IPS-20b (cell line): ENCODE data around the gene KRTAP23-1.

Experiments used
- H3K27ac ChIP-seq: one replicate; pipeline ENCODE4 v1.5.1; 2013; ENCODE audit warnings: low read length
- H3K27me3 ChIP-seq: 2 replicates; pipeline ENCODE4 v1.6.1; 2013; ENCODE audit warnings: mild to moderate bottlenecking, low read length, inconsistent platforms; ENCODE audit not compliant: insufficient read depth
- H3K36me3 ChIP-seq: 2 replicates; pipeline ENCODE4 v1.6.1; 2013; ENCODE audit warnings: low read depth, mild to moderate bottlenecking, inconsistent platforms, low read length, moderate library complexity; ENCODE audit not compliant: insufficient read depth
- H3K4me1 ChIP-seq: 2 replicates; pipeline ENCODE4 v1.6.1; 2013; ENCODE audit warnings: mild to moderate bottlenecking, control low read depth, inconsistent platforms, low read length, moderate library complexity; ENCODE audit not compliant: insufficient read depth
- H3K4me3 ChIP-seq: 2 replicates; pipeline ENCODE4 v1.5.1; 2013; ENCODE audit warnings: mild to moderate bottlenecking, low read length, inconsistent platforms
- H3K9ac ChIP-seq: 2 replicates; pipeline ENCODE4 v1.6.1; 2013; ENCODE audit warnings: low read depth, mild to moderate bottlenecking, inconsistent platforms, low read length, moderate library complexity
- H3K9me3 ChIP-seq: 2 replicates; pipeline ENCODE4 v1.6.1; 2013; ENCODE audit warnings: mild to moderate bottlenecking, low read depth, low read length, inconsistent platforms; ENCODE audit not compliant: insufficient read depth

Gene KRTAP23-1

GRCh38 chr21:30338717-30339116 is 9.7 kb downstream of the KRTAP23-1 start:
- Histone ChIP-seq H3K4me3 (no peak overlapping the region), H3K27me3 (no peaks in the 10 kb centered on the region), H3K27ac (no peak overlapping the region), H3K36me3 (no peaks in the 10 kb centered on the region), H3K9me3 (no peaks in the 10 kb centered on the region; the same call in 1 of the 2 replicates), H3K9ac (no peak overlapping the region), H3K4me1 (no peaks in the 10 kb centered on the region)

GRCh38 chr21:30337772-30338171 is 10.6 kb downstream of the KRTAP23-1 start:
- H3K27ac ChIP-seq: no peak overlapping the region
- no peaks in the 10 kb centered on the region; the same call in 1 of the 2 replicates for H3K9me3 ChIP-seq
- H3K9ac ChIP-seq: no peak overlapping the region
- H3K27me3 ChIP-seq: no peaks in the 10 kb centered on the region
- H3K36me3 ChIP-seq: no peaks in the 10 kb centered on the region
- no peak overlapping the region for H3K4me3 ChIP-seq
- H3K4me1 ChIP-seq: no peaks in the 10 kb centered on the region

- H3K4me1 ChIP-seq: no peaks in the 10 kb centered on the region
- no peak within 1 kb of the TSS for H3K27ac ChIP-seq
- H3K9me3 ChIP-seq: no peaks in the 10 kb centered on the region; the same call in 1 of the 2 replicates
- no peak within 1 kb of the TSS for H3K4me3 ChIP-seq
- no peaks in the 10 kb centered on the region for H3K27me3 ChIP-seq
- no peaks in the 10 kb centered on the region for H3K36me3 ChIP-seq
- no peak within 1 kb of the TSS for H3K9ac ChIP-seq
Observed at GRCh38 chr21:30337276-30337744, 11.1 kb downstream of the KRTAP23-1 start, which contains the start of gene KRTAP27-1. KRTAP27-1 (minus strand) TSS chr21:30337694; CDS start chr21:30337668, 26 bp downstream.

- Histone ChIP-seq H3K27ac (no peak overlapping the region), H3K9ac (no peak overlapping the region), H3K27me3 (no peaks in the 10 kb centered on the region), H3K9me3 (no peaks in the 10 kb centered on the region; the same call in 1 of the 2 replicates), H3K4me3 (no peak overlapping the region), H3K4me1 (no peaks in the 10 kb centered on the region), H3K36me3 (no peaks in the 10 kb centered on the region)
Observed at GRCh38 chr21:30336596-30336995, 11.8 kb downstream of the KRTAP23-1 start.

- H3K4me1 ChIP-seq: no peaks in the 10 kb centered on the region
- H3K27ac ChIP-seq: no peak overlapping the region
- H3K9me3 ChIP-seq: no peaks in the 10 kb centered on the region; the same call in 1 of the 2 replicates
- H3K4me3 ChIP-seq: no peak overlapping the region
- no peak overlapping the region for H3K9ac ChIP-seq
- no peaks in the 10 kb centered on the region for H3K27me3 ChIP-seq
- no peaks in the 10 kb centered on the region for H3K36me3 ChIP-seq
Observed at GRCh38 chr21:30333736-30334135, 14.7 kb downstream of the KRTAP23-1 start.

- Histone ChIP-seq H3K27me3 (no peaks in the 10 kb centered on the region), H3K4me3 (no peak overlapping the region), H3K9me3 (no peaks in the 10 kb centered on the region; the same call in 1 of the 2 replicates), H3K27ac (no peak overlapping the region), H3K9ac (no peak overlapping the region), H3K4me1 (no peaks in the 10 kb centered on the region), H3K36me3 (no peaks in the 10 kb centered on the region)
Observed at GRCh38 chr21:30332681-30333080, 15.7 kb downstream of the KRTAP23-1 start.

GRCh38 chr21:30329203-30329875 is 19.1 kb downstream of the KRTAP23-1 start:
- H3K4me3 ChIP-seq: no peak overlapping the region

GRCh38 chr21:30326390-30326789 is 22.0 kb downstream of the KRTAP23-1 start:
- Histone ChIP-seq H3K27me3 (no peaks in the 10 kb centered on the region), H3K36me3 (no peaks in the 10 kb centered on the region), H3K4me1 (no peaks in the 10 kb centered on the region), H3K4me3 (no peak overlapping the region), H3K9me3 (peaks cover 7% of the 10 kb centered on the region; the same call in 1 of the 2 replicates), H3K9ac (no peak overlapping the region), H3K27ac (no peak overlapping the region)

More at GRCh38 chr21:30329203-30329875, 19.1 kb downstream of the KRTAP23-1 start:
- Histone ChIP-seq H3K27me3 (no peaks in the 10 kb centered on the region), H3K36me3 (no peaks in the 10 kb centered on the region), H3K27ac (no peak overlapping the region), H3K9ac (no peak overlapping the region), H3K9me3 (peaks cover 7% of the 10 kb centered on the region), H3K4me1 (no peaks in the 10 kb centered on the region)

- Histone ChIP-seq H3K4me3 (no peak within 1 kb of the TSS), H3K27me3 (no peaks in the 10 kb centered on the region), H3K9me3 (no peaks in the 10 kb centered on the region), H3K4me1 (no peaks in the 10 kb centered on the region), H3K27ac (no peak within 1 kb of the TSS), H3K9ac (no peak within 1 kb of the TSS), H3K36me3 (no peaks in the 10 kb centered on the region)
Observed at GRCh38 chr21:30320215-30320614, 28.2 kb downstream of the KRTAP23-1 start, which contains the start of gene KRTAP26-1. KRTAP26-1 (minus strand) TSS chr21:30320315; CDS start chr21:30320035, 280 bp downstream.

GRCh38 chr21:30315701-30316100 is 32.7 kb downstream of the KRTAP23-1 start:
- Histone ChIP-seq H3K9me3 (no peaks in the 10 kb centered on the region), H3K27ac (no peak overlapping the region)

GRCh38 chr21:30306884-30307283 is 41.5 kb downstream of the KRTAP23-1 start:
- no peaks in the 10 kb centered on the region for H3K9me3 ChIP-seq
- no peak overlapping the region for H3K4me3 ChIP-seq
- H3K27me3 ChIP-seq: no peaks in the 10 kb centered on the region
- H3K4me1 ChIP-seq: no peaks in the 10 kb centered on the region
- no peaks in the 10 kb centered on the region for H3K36me3 ChIP-seq
- no peak overlapping the region for H3K9ac ChIP-seq
- H3K27ac ChIP-seq: no peak overlapping the region

More at GRCh38 chr21:30315701-30316100, 32.7 kb downstream of the KRTAP23-1 start:
- Histone ChIP-seq H3K9ac (no peak overlapping the region), H3K36me3 (no peaks in the 10 kb centered on the region), H3K4me3 (no peak overlapping the region), H3K27me3 (no peaks in the 10 kb centered on the region), H3K4me1 (no peaks in the 10 kb centered on the region)

- no peaks in the 10 kb centered on the region for H3K36me3 ChIP-seq
- H3K9me3 ChIP-seq: no peaks in the 10 kb centered on the region
- H3K4me3 ChIP-seq: no peak overlapping the region
- H3K27ac ChIP-seq: no peak overlapping the region
- no peaks in the 10 kb centered on the region for H3K27me3 ChIP-seq
- H3K9ac ChIP-seq: no peak overlapping the region
- no peaks in the 10 kb centered on the region for H3K4me1 ChIP-seq
Observed at GRCh38 chr21:30305136-30305535, 43.3 kb downstream of the KRTAP23-1 start.
